VCaP (cell line): ENCODE results near the gene TTN.

Experiments used
- H3K27ac ChIP-seq: fragments of 450-650 bp; 2 replicates; pipeline ENCODE4 v1.5.1; 2017
- TF ChIP-seq, protein P1 (sequence below): fragments of 450-650 bp; conservative IDR thresholded peaks from 2 replicates; pipeline ENCODE4 v1.5.1; 2017; ENCODE audit warnings: mild to moderate bottlenecking, moderate library complexity

Gene TTN

DNA sequence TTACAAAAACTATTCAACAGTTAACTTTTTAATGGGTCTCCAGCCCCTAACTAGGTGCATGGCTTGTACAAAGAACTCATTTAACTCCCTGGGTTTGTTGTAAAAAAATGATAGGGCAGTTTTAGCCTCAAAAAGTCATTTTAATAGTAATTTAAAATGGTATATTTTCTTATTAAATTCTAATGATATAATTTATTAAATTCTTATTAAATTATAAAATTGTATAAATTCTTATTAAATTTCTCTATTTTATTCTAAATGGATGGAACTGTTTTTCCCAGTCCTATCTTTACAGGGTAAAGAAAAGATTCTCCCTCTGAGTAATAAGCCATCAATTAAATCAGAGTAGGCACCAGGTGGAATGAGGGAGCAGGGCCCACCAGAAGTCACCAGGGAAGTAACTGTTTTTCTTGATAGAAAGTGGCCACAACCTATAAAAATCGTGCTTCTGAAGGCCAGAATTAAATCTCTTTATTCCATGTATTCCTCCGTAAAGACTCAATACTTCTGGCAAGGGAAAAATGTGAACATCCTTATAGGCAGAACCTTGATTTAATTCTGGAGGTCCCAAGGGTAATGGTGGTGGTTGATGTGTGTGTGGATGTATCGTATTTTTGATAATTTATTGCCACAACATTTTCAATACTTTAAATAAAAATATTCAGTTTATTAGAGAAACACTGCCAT is 329.6 kb downstream of the TTN start:
- H3K27ac ChIP-seq: peak overlapping the region; percentile 87
- TF ChIP-seq, protein P1, sequence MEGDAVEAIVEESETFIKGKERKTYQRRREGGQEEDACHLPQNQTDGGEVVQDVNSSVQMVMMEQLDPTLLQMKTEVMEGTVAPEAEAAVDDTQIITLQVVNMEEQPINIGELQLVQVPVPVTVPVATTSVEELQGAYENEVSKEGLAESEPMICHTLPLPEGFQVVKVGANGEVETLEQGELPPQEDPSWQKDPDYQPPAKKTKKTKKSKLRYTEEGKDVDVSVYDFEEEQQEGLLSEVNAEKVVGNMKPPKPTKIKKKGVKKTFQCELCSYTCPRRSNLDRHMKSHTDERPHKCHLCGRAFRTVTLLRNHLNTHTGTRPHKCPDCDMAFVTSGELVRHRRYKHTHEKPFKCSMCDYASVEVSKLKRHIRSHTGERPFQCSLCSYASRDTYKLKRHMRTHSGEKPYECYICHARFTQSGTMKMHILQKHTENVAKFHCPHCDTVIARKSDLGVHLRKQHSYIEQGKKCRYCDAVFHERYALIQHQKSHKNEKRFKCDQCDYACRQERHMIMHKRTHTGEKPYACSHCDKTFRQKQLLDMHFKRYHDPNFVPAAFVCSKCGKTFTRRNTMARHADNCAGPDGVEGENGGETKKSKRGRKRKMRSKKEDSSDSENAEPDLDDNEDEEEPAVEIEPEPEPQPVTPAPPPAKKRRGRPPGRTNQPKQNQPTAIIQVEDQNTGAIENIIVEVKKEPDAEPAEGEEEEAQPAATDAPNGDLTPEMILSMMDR: no peak

DNA sequence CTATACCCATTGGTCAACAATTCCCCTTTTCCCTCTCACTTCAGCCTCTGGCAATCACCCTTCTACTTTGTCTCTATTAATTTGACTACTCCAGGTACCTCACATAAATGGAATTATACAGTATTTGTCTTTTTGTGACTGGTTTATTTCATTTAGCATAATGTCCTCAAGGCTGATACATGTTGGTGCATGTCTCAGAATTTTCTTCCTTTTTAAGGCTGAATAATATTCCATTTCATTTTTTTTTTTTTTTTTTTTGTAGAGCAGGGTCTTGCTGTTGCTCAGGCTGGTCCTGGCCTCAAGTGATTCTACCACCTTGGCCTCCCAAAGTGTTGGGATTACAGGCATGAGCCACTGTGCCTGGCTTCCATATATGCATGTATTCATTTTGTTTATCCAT is 330.7 kb downstream of the TTN start:
- TF ChIP-seq, protein P1: no peak
- H3K27ac ChIP-seq: no peak overlapping the region
